Ramos (cell line): ENCODE results near the gene CLCA1.

Source experiments
- in situ Hi-C: fragments of 300-500 bp; cut with MboI; formaldehyde crosslinking; loops from one replicate; pipeline ENCODE4 v1.14.3; 2022; ENCODE audit warnings: low sequenced_read_pairs; ENCODE audit not compliant: unreplicated experiment

Gene CLCA1

GRCh38 chr1:86455073-86455472 lies 13.7 kb upstream of the CLCA1 start:
- in situ Hi-C loops = no loop called here

- in situ Hi-C loops = no loop called here
Observed at GRCh38 chr1:86460998-86461397, 7.7 kb upstream of the CLCA1 start.

- in situ Hi-C loops = no loop called here
Observed at GRCh38 chr1:86461482-86461881, 7.2 kb upstream of the CLCA1 start.

- in situ Hi-C loops = no loop called here
Observed at GRCh38 chr1:86464819-86465218, 3.9 kb upstream of the CLCA1 start.

- in situ Hi-C loops = no loop called here
Observed at GRCh38 chr1:86466109-86466844, 2.5 kb upstream of the CLCA1 start.

- in situ Hi-C loops = no loop called here
Observed at GRCh38 chr1:86466986-86467385, 1.7 kb upstream of the CLCA1 start.

- in situ Hi-C loops = no loop called here
Observed at GRCh38 chr1:86470859-86471258, 2.1 kb downstream of the CLCA1 start.

GRCh38 chr1:86471291-86471690 lies 2.6 kb downstream of the CLCA1 start:
- in situ Hi-C loops = no loop called here

- in situ Hi-C loops = no loop called here
Observed at GRCh38 chr1:86472152-86472551, 3.4 kb downstream of the CLCA1 start.

- in situ Hi-C loops = no loop called here
Observed at GRCh38 chr1:86472767-86473166, 4.0 kb downstream of the CLCA1 start.

GRCh38 chr1:86477256-86477655 lies 8.5 kb downstream of the CLCA1 start:
- in situ Hi-C loops = no loop called here

- in situ Hi-C loops = no loop called here
Observed at GRCh38 chr1:86477682-86478081, 9.0 kb downstream of the CLCA1 start.

GRCh38 chr1:86478416-86479156 lies 9.9 kb downstream of the CLCA1 start:
- in situ Hi-C loops = no loop called here

- in situ Hi-C loops = no loop called here
Observed at GRCh38 chr1:86481966-86482365, 13.2 kb downstream of the CLCA1 start.

GRCh38 chr1:86487131-86487810 lies 18.5 kb downstream of the CLCA1 start:
- in situ Hi-C loops = no loop called here

GRCh38 chr1:86487811-86488141 lies 19.0 kb downstream of the CLCA1 start:
- in situ Hi-C loops = no loop called here

GRCh38 chr1:86489242-86489878 lies 20.6 kb downstream of the CLCA1 start:
- in situ Hi-C loops = no loop called here

GRCh38 chr1:86491171-86491950 lies 22.6 kb downstream of the CLCA1 start:
- in situ Hi-C loops = no loop called here

- in situ Hi-C loops = no loop called here
Observed at GRCh38 chr1:86498281-86498680, 29.6 kb downstream of the CLCA1 start.

GRCh38 chr1:86499987-86500593 lies 31.4 kb downstream of the CLCA1 start:
- in situ Hi-C loops = loop anchor here (25.0 kb wide), 1 partner anchor 637 kb away; no protein-coding TSS in a partner anchor
